HepG2 (cell line): ENCODE results near the gene IRF2. TPM values are rescaled to one million over a fixed set of nuclear protein-coding genes. Genes with fewer than 3 reads are reported as not detected.
A peak's percentile ranks its signal among the peaks of the same experiment; 100 is the strongest.

Experiments
- ELF4 ChIP-seq: sonication (generic); formaldehyde crosslinking; IDR thresholded peaks from 2 replicates; pipeline ENCODE4 v1.5.0; 2020; ENCODE audit warnings: missing genetic modification reagents, mild to moderate bottlenecking, moderate library complexity, borderline replicate concordance
- ETV5 ChIP-seq: IDR thresholded peaks from 2 replicates; pipeline ENCODE4 v1.6.1; 2018; ENCODE audit warnings: missing biosample characterization, missing genetic modification reagents, inconsistent platforms, borderline replicate concordance
- GPN1 ChIP-seq: sonication (generic); formaldehyde crosslinking; IDR thresholded peaks from 2 replicates; pipeline ENCODE4 v1.5.1; 2020; ENCODE audit warnings: missing genetic modification reagents, borderline replicate concordance
- KDM5B ChIP-seq: sonication (generic); formaldehyde crosslinking; IDR thresholded peaks from 2 replicates; pipeline ENCODE4 v1.4.0; 2020; ENCODE audit warnings: missing genetic modification reagents, mild to moderate bottlenecking, borderline replicate concordance
- KLF13 ChIP-seq: sonication (generic); formaldehyde crosslinking; IDR thresholded peaks from 2 replicates; pipeline ENCODE4 v1.4.0; 2020; ENCODE audit warnings: mild to moderate bottlenecking, missing genetic modification reagents
- MEF2D ChIP-seq: sonication (generic); formaldehyde crosslinking; IDR thresholded peaks from 2 replicates; pipeline ENCODE4 v1.5.1; 2020; ENCODE audit warnings: mild to moderate bottlenecking, missing genetic modification reagents
- MYC ChIP-seq: sonication (generic); formaldehyde crosslinking; IDR thresholded peaks from 2 replicates; pipeline ENCODE4 v1.9.0; 2021; ENCODE audit warnings: missing genetic modification reagents, borderline replicate concordance
- NR1H2 ChIP-seq: sonication (generic); formaldehyde crosslinking; IDR thresholded peaks from 2 replicates; pipeline ENCODE4 v1.8.1; 2022; ENCODE audit warnings: low read depth, missing genetic modification reagents, borderline replicate concordance
- RFX1 ChIP-seq: fragments of 450-650 bp; IDR thresholded peaks from 2 replicates; pipeline ENCODE4 v1.6.1; 2017
- SETDB1 ChIP-seq: sonication (generic); formaldehyde crosslinking; IDR thresholded peaks from 2 replicates; pipeline ENCODE4 v1.5.1; 2020; ENCODE audit warnings: missing genetic modification reagents, mild to moderate bottlenecking, borderline replicate concordance
- SKI ChIP-seq: fragments of 450-650 bp; IDR thresholded peaks from one replicate; pipeline ENCODE4 v1.6.1; 2018; ENCODE audit warnings: mild to moderate bottlenecking; ENCODE audit not compliant: partially characterized antibody
- U2AF1 ChIP-seq: fragments of 200-400 bp; formaldehyde crosslinking; optimal IDR thresholded peaks from 2 replicates; pipeline ENCODE3; 2017; ENCODE audit warnings: mild to moderate bottlenecking, low read depth, low read length
- ZFX ChIP-seq: sonication (generic); formaldehyde crosslinking; IDR thresholded peaks from 2 replicates; pipeline ENCODE4 v1.4.0; 2020; ENCODE audit warnings: mild to moderate bottlenecking, low read depth, missing genetic modification reagents, moderate library complexity
- ZNF12 ChIP-seq: sonication (generic); formaldehyde crosslinking; IDR thresholded peaks from 2 replicates; pipeline ENCODE4 v1.5.0; 2020; ENCODE audit warnings: missing genetic modification reagents
- ZNF224 ChIP-seq: sonication (generic); formaldehyde crosslinking; IDR thresholded peaks from 2 replicates; pipeline ENCODE4 v1.5.0; 2020; ENCODE audit warnings: mild to moderate bottlenecking, missing genetic modification reagents
- ZNF24 ChIP-seq: fragments of 450-650 bp; IDR thresholded peaks from 2 replicates; pipeline ENCODE4 v1.6.1; 2017; ENCODE audit warnings: antibody characterized with exemption, mild to moderate bottlenecking
- ZNF264 ChIP-seq: sonication (generic); formaldehyde crosslinking; IDR thresholded peaks from 2 replicates; pipeline ENCODE4 v1.4.0; 2020; ENCODE audit warnings: missing genetic modification reagents
- ZNF839 ChIP-seq: sonication (generic); formaldehyde crosslinking; IDR thresholded peaks from 2 replicates; pipeline ENCODE4 v1.4.0; 2020; ENCODE audit warnings: missing genetic modification reagents, mild to moderate bottlenecking, borderline replicate concordance
- polyA plus RNA-seq, 8 experiments: library from polyadenylated mRNA; depleted of rRNA in 3 of 8; stranded (reverse) in 7 of 8; unstranded in 1 of 8; fragments of >200 nt; fragmentation: Illumina TruSeq in 4 of 8; extraction: Trizol in 4 of 8; gene quantifications; 2 replicates each; pipeline versions ENCODE4 v1.2.1 to v1.2.3, GENCODE V29; 2011 to 2016; ENCODE audit warnings: low read depth in 4 of 8, missing spikeins in 1 of 8, mixed read lengths in 1 of 8; ENCODE audit not compliant: insufficient read depth in 1 of 8
- total RNA-seq, 5 experiments: library from RNA; depleted of rRNA; stranded (reverse); fragments of >200 nt; fragmentation: Illumina TruSeq; extraction: Trizol; gene quantifications; 2 replicates each; pipeline ENCODE4 v1.2.3, GENCODE V29; 2016; ENCODE audit warnings: low read depth in 1 of 5
- TF ChIP-seq, protein P1 (sequence below): sonication (generic); IDR thresholded peaks from 2 replicates; pipeline ENCODE4 v1.6.1; 2016; ENCODE audit warnings: low read depth, borderline replicate concordance
- TF ChIP-seq, protein P2 (sequence below): IDR thresholded peaks from 2 replicates; pipeline ENCODE4 v1.6.1; 2016; ENCODE audit warnings: missing compliant biosample characterization, missing genetic modification reagents, borderline replicate concordance
- TF ChIP-seq, protein P3 (sequence below): sonication (generic); formaldehyde crosslinking; IDR thresholded peaks from 2 replicates; pipeline ENCODE4 v1.4.0; 2020; ENCODE audit warnings: missing genetic modification reagents, borderline replicate concordance
- TF ChIP-seq, protein P4 (sequence below): sonication (generic); formaldehyde crosslinking; IDR thresholded peaks from 2 replicates; pipeline ENCODE4 v1.5.0; 2020; ENCODE audit warnings: missing genetic modification reagents, mild to moderate bottlenecking, borderline replicate concordance
- TF ChIP-seq, protein P5 (sequence below), 2 experiments: sonication (generic) in 1 of 2; formaldehyde crosslinking in 1 of 2; IDR thresholded peaks; 2 replicates each; pipeline versions ENCODE4 v1.4.0 to v1.6.1; 2018 to 2020; ENCODE audit warnings: missing genetic modification reagents in 2 of 2, borderline replicate concordance in 1 of 2, low read depth in 1 of 2, mild to moderate bottlenecking in 1 of 2, missing biosample characterization in 1 of 2

The IRF2 gene
- total and polyA plus RNA-seq, 2 of the 13 experiments (the other 11 are each of a cell fraction or from before 2014, with no cell fraction given) = 15.5 to 28.8 TPM

DNA sequence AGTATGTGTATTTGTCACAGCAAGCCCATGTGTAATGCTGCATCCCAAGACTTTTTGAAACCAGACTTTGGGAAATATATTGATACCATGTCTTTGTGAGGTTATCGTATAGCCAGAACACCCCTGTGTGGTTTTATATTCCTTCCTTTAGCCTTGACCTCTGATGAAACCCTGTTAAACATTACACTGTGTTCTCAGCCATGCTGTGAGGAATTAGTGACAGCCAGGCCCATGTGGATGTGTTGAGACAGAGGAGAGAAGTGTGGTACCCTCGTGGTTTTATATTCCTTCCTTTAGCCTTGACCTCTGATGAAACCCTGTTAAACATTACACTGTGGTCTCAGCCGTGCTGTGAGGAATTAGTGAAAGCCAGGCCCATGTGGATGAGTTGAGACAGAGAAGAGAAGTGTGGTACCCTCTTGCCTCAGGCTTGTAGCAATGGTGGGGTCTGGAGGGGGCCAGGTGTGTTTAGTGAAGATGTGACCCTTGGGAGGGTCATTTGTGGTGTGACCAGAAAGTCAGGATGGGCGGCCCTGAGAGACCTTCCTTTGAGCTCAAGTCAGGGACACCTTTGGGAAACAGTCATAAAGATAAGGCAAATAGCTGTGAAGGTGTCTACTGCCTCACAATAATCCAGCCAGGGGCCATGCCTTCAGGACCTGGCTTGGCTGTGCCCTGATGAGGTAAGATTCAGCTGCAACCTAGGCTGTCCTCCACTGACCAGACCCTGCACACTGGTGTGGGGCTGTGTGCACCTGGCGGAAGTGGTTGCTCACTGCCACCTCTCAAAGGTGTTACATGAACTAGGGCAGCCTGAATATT, 110.0 kb downstream of the IRF2 start (continued):
- TF ChIP-seq ZFX (CRISPR knock-in tag) (peak; percentile 45; the same call in 1 of the 2 replicates), SETDB1 (CRISPR knock-in tag) (no peak), ZNF24 (no peak), SKI (peak; percentile 80), GPN1 (CRISPR knock-in tag) (no peak), ZNF224 (CRISPR knock-in tag) (no peak; the same call in 1 of the 2 replicates), ZNF12 (CRISPR knock-in tag) (peak; percentile 54; the same call in 1 of the 2 replicates), ZNF839 (no peak), RFX1 (no peak), ZNF264 (peak; percentile 91), KLF13 (CRISPR knock-in tag) (no peak), MEF2D (CRISPR knock-in tag) (peak; percentile 74; the same call in 1 of the 2 replicates), U2AF1 (no peak), ELF4 (CRISPR knock-in tag) (no peak), ETV5 (peak; percentile 93; the same call in 1 of the 2 replicates), KDM5B (CRISPR knock-in tag) (peak; percentile 71), NR1H2 (CRISPR knock-in tag) (no peak; the same call in 1 of the 2 replicates), MYC (CRISPR knock-in tag) (peak; percentile 85)
- TF ChIP-seq, protein P1, sequence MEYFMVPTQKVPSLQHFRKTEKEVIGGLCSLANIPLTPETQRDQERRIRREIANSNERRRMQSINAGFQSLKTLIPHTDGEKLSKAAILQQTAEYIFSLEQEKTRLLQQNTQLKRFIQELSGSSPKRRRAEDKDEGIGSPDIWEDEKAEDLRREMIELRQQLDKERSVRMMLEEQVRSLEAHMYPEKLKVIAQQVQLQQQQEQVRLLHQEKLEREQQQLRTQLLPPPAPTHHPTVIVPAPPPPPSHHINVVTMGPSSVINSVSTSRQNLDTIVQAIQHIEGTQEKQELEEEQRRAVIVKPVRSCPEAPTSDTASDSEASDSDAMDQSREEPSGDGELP = peak; percentile 60; the same call in 1 of the 2 replicates
- TF ChIP-seq, protein P2, sequence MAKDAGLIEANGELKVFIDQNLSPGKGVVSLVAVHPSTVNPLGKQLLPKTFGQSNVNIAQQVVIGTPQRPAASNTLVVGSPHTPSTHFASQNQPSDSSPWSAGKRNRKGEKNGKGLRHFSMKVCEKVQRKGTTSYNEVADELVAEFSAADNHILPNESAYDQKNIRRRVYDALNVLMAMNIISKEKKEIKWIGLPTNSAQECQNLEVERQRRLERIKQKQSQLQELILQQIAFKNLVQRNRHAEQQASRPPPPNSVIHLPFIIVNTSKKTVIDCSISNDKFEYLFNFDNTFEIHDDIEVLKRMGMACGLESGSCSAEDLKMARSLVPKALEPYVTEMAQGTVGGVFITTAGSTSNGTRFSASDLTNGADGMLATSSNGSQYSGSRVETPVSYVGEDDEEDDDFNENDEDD (CRISPR knock-in tag) = peak; percentile 67; the same call in 1 of the 2 replicates
- TF ChIP-seq, protein P3, sequence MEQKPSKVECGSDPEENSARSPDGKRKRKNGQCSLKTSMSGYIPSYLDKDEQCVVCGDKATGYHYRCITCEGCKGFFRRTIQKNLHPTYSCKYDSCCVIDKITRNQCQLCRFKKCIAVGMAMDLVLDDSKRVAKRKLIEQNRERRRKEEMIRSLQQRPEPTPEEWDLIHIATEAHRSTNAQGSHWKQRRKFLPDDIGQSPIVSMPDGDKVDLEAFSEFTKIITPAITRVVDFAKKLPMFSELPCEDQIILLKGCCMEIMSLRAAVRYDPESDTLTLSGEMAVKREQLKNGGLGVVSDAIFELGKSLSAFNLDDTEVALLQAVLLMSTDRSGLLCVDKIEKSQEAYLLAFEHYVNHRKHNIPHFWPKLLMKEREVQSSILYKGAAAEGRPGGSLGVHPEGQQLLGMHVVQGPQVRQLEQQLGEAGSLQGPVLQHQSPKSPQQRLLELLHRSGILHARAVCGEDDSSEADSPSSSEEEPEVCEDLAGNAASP (CRISPR knock-in tag) = peak; percentile 89; the same call in 1 of the 2 replicates
- TF ChIP-seq, protein P4, sequence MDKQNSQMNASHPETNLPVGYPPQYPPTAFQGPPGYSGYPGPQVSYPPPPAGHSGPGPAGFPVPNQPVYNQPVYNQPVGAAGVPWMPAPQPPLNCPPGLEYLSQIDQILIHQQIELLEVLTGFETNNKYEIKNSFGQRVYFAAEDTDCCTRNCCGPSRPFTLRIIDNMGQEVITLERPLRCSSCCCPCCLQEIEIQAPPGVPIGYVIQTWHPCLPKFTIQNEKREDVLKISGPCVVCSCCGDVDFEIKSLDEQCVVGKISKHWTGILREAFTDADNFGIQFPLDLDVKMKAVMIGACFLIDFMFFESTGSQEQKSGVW = no peak
- TF ChIP-seq, protein P5, sequence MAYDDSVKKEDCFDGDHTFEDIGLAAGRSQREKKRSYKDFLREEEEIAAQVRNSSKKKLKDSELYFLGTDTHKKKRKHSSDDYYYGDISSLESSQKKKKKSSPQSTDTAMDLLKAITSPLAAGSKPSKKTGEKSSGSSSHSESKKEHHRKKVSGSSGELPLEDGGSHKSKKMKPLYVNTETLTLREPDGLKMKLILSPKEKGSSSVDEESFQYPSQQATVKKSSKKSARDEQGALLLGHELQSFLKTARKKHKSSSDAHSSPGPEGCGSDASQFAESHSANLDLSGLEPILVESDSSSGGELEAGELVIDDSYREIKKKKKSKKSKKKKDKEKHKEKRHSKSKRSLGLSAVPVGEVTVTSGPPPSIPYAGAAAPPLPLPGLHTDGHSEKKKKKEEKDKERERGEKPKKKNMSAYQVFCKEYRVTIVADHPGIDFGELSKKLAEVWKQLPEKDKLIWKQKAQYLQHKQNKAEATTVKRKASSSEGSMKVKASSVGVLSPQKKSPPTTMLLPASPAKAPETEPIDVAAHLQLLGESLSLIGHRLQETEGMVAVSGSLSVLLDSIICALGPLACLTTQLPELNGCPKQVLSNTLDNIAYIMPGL (CRISPR knock-in tag; IDR thresholded peaks at IDR 0.05; ENCODE audit: borderline replicate concordance in 1 of 2, low read depth in 1 of 2) = no peak
